HPDE6-E6E7 (cell line): Measurements from ENCODE around the gene G0S2.

Source experiments
- DNase-seq: peaks from one replicate; pipeline ENCODE4 v3.0.0; 2011; ENCODE audit warnings: missing footprints; ENCODE audit errors: extremely low spot score

G0S2 gene

DNA sequence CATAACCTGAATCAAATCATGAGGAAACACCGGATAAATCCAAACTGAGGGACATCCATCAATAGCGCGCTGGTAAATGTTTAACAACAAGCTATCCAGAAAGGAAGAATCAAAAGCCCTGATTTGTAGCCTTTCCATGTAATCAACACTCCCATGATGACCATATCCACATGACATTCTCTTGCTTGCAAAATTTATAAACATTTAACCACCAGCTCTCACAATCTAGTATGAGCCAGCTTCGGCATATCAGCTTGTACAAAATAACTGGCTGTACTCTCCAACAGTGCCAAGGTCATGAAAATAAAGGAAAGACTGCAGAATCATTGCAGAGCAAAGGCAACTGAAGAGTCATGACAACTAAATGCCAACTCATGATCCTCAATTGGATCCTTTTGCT is 45.1 kb downstream of the G0S2 start:
- no peak for DNase-seq

DNA sequence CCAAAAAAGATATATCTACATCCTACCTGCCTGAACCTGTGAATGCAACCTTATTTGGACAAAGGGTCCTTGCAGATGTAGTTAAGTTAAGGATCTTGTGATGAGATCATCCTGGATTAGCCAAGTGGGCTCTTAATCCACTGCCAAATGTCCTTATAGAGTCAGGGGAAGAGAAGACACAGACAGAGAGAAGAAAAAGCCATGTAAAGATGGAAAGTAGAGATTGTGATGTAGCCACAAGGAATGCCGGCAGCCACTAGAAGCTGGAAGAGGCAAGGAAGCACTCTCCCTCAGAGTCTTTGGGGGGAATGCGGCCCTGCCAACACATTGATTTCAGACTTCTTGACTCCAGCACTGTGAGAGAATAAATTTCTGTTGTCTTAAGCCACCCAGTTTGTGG is 45.6 kb downstream of the G0S2 start:
- no peak for DNase-seq

DNA sequence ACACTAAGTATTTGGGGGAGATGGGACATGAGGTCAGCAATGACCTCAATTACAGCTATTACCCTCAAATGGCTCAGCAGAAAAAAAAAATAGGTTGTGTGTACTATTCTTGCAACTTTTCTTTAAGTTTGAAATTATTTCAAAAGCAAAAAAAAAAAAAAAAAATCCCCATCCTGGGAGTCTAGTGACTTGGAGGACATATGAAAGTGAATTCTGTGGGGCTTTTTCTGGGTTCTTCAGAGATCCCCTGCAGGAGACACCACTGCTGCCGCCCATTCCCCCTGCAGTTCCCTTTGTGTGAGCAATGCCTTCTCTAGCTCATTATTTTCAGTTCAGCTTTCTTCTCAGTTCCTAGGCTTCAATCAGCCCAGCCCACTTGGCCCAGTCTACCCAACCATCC is 46.1 kb downstream of the G0S2 start:
- DNase-seq = no peak

DNA sequence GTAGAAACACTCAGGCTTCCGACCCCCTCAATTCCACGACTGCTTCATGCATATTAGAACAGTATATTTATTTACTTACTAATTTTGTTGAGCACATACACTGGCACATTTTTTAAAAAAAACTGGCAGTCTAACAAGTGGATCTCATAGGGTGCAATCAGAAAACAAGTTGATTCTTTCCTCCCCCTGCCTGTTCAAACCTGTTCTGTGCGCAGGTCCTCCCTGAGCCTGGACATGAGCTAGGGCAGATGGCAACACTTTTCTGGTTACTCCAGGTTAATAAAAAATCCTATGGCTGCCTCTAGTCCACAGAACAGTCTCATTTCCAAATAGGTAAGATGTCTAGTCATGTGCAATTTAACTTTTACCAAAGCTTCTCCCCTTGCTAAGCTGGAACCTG is 48.1 kb downstream of the G0S2 start:
- DNase-seq = no peak

DNA sequence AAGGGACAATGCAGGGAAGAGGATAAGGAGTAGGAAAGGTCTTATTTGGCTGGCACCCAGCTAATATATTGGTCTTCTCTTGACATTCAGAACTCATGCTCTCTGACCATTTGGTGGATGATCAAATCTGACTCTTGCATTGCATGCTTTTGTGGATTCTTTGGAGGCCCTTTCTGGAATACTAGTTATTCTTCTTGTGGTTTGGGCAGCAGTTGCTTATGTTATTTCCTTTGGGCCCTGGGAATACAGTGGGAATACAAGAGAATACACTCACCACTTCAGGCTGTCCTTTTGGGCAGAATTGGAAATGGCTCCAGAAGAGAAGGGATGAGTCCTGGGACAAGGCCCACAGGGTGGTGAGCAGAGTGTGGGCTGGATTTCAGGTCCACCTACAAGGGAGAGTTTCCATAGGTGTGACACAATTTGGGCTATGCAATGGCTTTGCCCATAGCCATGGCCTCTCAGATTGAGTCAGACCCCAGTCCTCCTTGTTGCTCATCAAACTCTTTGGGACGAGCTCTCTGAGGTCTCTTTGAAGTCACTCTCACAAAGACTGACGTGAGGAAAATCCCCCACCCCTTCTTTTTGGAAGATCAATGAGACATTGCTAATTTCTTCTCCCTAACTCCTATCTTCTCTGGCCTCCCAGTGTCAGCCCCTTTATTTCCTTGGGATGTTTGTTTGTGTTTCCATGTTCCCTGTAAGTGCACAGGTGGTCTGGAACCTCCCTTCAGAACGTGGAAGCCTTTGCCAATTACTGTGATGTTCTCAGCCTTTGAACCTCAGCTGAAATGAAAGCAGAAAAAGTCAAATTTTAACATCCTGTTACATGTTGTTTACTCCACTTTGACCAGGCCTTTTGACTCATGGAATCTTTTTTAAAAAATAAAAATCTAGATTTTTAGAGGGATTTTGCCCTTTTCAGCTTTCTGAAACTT is 48.8 kb downstream of the G0S2 start:
- no peak for DNase-seq
